ENCODE data around the gene BCAS1. TPM values are rescaled to one million over a fixed set of nuclear protein-coding genes. Genes with fewer than 3 reads are reported as not detected.
"Not testable (repeated sequence)": the region's sequence is repeated elsewhere in the genome, so short reads cannot be mapped to it uniquely, and the experiment has no call there.

The BCAS1 gene
- total RNA-seq, 2 experiments from 2014 or later: not detected

DNA sequence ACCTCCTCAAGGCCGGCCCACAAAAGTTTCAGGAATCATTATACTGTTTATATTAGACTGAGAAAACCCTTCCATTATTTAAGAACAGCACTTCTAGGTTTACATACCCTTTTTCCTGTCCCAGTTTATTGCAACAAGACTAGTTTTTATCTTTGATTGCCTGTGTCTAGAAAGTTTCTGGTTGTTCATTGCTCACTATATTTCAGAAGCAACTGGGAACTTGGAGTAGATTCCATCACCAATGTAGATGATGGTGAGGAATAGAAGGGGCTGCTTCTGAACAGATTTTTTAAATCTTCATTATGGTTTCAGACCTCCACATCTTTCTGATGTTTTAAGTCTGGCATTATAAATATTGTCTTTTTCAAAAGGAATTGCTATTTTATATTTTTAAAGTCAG, 93.0 kb downstream of the BCAS1 start:
- CTCF ChIA-PET: no interaction called here
- Mint-ChIP-seq H3K27ac (no peak overlapping the region), H3K36me3 (ENCODE audit: low read depth) (no peaks in the 10 kb centered on the region), H3K27me3 (no peaks in the 10 kb centered on the region), H3K4me1 (no peaks in the 10 kb centered on the region), H3K9me3 (peaks cover 11% of the 10 kb centered on the region), H3K4me3 (no peak overlapping the region)
- no peak for DNase-seq
- POLR2A ChIA-PET: no interaction called here

DNA sequence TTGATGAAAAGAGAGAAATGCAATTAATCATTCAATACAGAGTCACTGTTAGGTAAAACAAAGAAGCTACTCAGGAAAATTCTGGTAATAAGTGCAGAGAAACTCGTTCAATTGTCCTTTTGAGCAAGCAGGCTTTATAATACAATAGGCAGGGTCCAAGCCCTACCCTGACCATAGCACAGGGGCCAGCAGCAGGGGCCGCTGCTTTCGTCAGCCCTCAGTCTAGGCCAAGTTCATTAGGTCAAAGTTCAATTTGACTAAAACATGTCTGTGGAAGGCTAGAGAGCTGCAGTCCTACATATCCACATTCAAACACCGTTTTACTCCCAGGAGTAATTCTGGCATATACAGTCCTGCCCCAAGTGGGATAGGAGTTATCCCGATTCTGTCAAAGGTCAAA, 94.6 kb downstream of the BCAS1 start:
- POLR2A ChIA-PET: no interaction called here
- peaks cover 11% of the 10 kb centered on the region for H3K9me3 Mint-ChIP-seq
- DNase-seq: no peak
- H3K4me3 Mint-ChIP-seq: no peak overlapping the region
- CTCF ChIA-PET: no interaction called here
- no peak overlapping the region for H3K27ac Mint-ChIP-seq
- no peaks in the 10 kb centered on the region for H3K27me3 Mint-ChIP-seq
- H3K36me3 Mint-ChIP-seq (ENCODE audit: low read depth): no peaks in the 10 kb centered on the region
- H3K4me1 Mint-ChIP-seq: no peaks in the 10 kb centered on the region

DNA sequence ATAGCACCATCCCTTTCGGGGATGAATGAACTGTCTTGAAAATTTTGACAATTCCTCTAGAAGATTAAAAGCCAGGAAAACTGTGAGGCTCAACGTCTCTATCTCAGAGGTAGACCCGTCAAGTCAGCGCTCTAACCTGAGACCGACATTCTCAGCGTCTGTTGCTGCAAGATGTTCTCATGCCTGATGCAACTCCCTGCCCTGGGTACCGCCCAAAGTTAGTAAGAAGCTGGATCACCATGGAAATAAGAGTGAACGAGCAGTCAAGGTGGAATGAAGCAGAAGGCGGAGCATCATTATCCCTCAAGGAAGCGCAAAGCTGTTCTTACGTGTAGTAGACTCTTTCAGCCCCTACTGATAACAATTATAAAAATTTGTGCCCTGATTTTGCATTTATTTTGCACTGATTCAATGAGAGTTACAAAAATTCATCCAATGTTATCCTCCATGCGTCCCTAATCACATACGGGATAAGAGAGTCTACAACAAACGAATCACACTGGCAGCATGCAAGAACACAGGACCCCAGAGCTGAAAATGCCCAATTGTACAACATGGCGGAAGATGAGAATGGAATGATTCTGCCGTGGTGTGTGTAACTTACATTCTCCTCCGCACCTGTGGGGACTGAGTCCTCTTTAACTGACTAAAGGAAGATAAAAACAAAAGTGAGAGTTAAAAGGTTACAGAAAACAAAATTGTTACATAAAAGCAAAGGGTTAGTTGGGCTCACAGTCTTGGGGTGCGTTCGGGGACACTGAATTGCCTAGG, 95.4 kb downstream of the BCAS1 start:
- no peak for DNase-seq
- Mint-ChIP-seq H3K4me1 (no peaks in the 10 kb centered on the region), H3K36me3 (ENCODE audit: low read depth) (no peaks in the 10 kb centered on the region), H3K9me3 (peaks cover 11% of the 10 kb centered on the region), H3K27ac (no peak overlapping the region), H3K27me3 (no peaks in the 10 kb centered on the region), H3K4me3 (no peak overlapping the region)
- POLR2A ChIA-PET: no interaction called here
- CTCF ChIA-PET: no interaction called here

DNA sequence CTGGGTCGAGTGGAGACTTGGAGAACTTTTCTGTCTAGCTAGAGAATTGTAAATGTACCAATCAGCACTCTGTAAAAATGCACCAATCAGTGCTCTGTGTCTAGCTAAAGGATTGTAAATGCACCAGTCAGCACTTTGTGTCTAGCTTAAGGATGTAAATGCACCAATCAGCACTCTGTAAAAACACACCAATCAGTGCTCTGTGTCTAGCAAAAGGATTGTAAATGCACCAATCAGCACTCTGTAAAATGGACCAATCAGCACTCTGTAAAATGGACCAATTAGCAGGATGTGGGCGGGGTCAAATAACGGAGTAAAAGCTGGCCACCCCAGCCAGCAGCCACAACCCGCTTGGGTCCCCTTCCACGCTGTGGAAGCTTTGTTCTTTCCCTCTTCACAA, 96.5 kb downstream of the BCAS1 start:
- DNase-seq; H3K4me1 Mint-ChIP-seq; H3K36me3 Mint-ChIP-seq (ENCODE audit: low read depth); POLR2A ChIA-PET; H3K4me3 Mint-ChIP-seq; CTCF ChIA-PET; H3K27ac Mint-ChIP-seq; H3K27me3 Mint-ChIP-seq: not testable (repeated sequence)
- H3K9me3 Mint-ChIP-seq: peaks cover 11% of the 10 kb centered on the region

DNA sequence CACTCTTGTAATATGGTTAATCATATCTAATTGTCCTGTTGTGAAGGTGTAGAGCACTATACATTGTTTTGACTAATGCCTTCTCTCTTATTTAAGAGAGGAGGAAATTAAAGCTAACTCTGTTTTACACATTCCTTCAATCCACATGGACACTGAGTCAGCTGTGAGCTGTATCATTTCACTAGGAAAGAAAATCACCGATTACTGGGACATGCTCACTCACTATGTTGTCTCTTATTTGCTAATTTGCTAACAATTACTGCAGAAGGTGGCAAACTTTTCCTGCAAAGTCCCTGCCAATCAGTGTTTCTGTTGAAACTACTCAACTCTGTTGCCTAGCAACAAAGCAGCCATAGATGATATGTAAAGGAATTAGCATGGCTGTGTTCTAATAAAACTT, 98.2 kb downstream of the BCAS1 start:
- Mint-ChIP-seq H3K4me1 (no peaks in the 10 kb centered on the region), H3K9me3 (peaks cover 11% of the 10 kb centered on the region), H3K36me3 (ENCODE audit: low read depth) (no peaks in the 10 kb centered on the region), H3K4me3 (no peak overlapping the region), H3K27ac (no peak overlapping the region), H3K27me3 (no peaks in the 10 kb centered on the region)
- no peak for DNase-seq
- POLR2A ChIA-PET: no interaction called here
- CTCF ChIA-PET: interaction anchor here (0.6 kb wide), 1 partner anchor 14 kb away, joined by 5 read pairs; no protein-coding TSS in a partner anchor

DNA sequence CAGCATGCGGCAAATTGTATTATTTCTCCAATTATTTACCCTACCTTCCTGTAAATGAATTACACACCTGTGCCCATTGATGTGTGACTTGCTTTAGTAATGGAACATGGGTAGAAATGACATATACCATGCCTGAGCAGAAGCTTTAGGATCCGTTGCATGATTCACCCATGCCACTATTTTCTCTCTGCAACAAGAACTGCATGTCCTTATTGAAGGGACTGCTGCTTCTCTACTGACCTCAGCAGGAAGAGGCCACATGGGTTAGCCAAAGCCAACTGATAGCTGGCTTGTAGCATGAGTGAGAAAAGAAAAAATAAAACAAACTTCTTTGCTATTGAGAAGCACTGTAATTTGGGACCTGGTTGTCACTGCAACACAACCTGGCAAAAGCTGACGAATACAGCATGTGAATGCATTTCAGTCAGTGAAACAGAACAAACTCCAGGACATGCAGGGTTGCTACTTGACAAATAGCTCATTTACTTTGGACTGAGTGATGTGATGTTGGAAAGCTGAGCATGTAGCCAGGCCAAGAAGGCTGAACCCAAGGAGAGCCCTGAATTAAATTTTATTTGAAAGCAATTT, 99.2 kb downstream of the BCAS1 start:
- no peaks in the 10 kb centered on the region for H3K36me3 Mint-ChIP-seq (ENCODE audit: low read depth)
- ChIA-PET POLR2A (no interaction called here), CTCF (no interaction called here)

DNA sequence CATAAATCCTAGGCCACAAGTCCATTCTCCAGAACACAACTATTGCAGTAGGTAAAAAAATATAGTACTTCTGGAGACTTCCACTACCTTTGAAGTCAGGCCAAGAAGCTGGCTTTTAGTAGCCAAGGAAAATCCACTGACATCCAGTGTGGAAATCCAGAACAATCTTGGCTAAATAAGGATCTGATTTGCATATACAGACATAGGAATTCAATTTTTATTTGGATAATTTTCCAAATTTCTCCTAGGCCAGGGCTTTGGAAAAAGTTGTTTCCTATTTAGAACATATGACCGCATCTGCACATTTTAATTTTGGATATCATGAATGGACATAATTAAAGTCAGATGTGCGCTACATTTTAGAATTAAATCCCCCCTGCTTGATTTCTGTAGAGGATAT, 100.2 kb downstream of the BCAS1 start:
- Mint-ChIP-seq H3K4me3 (no peak overlapping the region), H3K36me3 (ENCODE audit: low read depth) (no peaks in the 10 kb centered on the region), H3K27ac (no peak overlapping the region), H3K27me3 (peaks cover 6% of the 10 kb centered on the region), H3K9me3 (peaks cover 4% of the 10 kb centered on the region), H3K4me1 (no peaks in the 10 kb centered on the region)
- ChIA-PET POLR2A (no interaction called here), CTCF (interaction anchor here (1.4 kb wide), 1 partner anchor 133 kb away, joined by 4 read pairs; no protein-coding TSS in a partner anchor)
- DNase-seq: no peak

More for the DNA sequence above, 99.2 kb downstream of the BCAS1 start:
- Mint-ChIP-seq H3K4me1 (no peaks in the 10 kb centered on the region), H3K9me3 (peaks cover 7% of the 10 kb centered on the region), H3K27ac (no peak overlapping the region), H3K4me3 (no peak overlapping the region), H3K27me3 (peaks cover 6% of the 10 kb centered on the region)
- DNase-seq: no peak

DNA sequence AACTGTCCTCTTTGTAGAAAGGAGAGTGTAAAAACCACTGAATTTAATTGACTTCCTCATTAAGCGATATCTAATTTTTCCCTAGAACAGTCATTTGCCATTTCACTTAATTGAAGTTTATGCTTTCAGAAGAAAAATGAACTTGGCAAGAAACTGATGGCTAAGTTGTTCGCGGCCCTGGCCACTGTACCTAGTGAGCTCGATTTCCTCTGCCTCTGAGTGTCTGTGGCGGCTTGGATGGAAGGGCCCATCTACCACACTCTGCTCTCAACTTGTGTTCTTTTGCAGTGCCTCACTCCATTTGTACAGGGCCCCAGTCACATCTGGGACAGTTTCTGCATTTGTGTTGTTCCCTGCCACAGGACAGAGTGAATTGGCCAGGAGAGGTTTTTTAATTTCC, 102.9 kb downstream of the BCAS1 start:
- Mint-ChIP-seq H3K4me1 (no peaks in the 10 kb centered on the region), H3K9me3 (no peaks in the 10 kb centered on the region), H3K27ac (no peak overlapping the region), H3K36me3 (ENCODE audit: low read depth) (no peaks in the 10 kb centered on the region), H3K27me3 (peaks cover 14% of the 10 kb centered on the region), H3K4me3 (no peak overlapping the region)
- DNase-seq: no peak
- ChIA-PET POLR2A (no interaction called here), CTCF (interaction anchor here (1.5 kb wide), 1 partner anchor 136 kb away, joined by 4 read pairs; no protein-coding TSS in a partner anchor)

DNA sequence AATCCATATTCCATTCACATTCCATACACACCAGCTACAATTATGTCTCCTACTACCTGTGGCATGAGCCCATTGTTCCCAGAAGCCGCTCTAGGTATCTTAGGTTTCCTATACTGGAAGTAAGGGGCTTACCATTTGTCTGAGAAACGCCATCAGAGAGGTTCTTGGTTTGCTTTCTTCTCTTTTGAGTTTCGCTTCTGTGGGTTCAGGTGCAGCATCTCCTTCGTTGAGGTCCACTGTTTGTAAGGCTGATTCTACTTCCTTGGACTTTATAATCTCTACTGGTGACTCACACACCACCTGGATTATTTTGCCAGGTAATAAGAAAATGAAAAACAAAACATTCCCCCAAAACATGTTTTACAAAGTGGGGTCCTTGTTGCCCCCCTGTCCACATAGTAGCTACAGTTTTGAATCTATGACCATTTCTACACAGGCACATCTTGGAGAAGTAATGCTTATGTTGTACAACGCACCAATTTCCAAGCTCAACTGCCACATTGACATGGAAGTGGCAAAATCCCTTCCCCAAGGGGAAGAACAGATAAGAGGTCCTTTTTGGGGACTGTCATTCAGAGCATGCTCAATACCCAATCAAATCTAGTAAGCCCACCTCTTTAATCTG, 103.5 kb downstream of the BCAS1 start:
- POLR2A ChIA-PET: no interaction called here
- Mint-ChIP-seq H3K4me3 (no peak overlapping the region), H3K27me3 (peaks cover 15% of the 10 kb centered on the region), H3K4me1 (no peaks in the 10 kb centered on the region), H3K36me3 (ENCODE audit: low read depth) (no peaks in the 10 kb centered on the region), H3K9me3 (no peaks in the 10 kb centered on the region), H3K27ac (no peak overlapping the region)
- CTCF ChIA-PET: interaction anchor here (1.5 kb wide), 1 partner anchor 137 kb away, joined by 4 read pairs; no protein-coding TSS in a partner anchor
- no peak for DNase-seq

DNA sequence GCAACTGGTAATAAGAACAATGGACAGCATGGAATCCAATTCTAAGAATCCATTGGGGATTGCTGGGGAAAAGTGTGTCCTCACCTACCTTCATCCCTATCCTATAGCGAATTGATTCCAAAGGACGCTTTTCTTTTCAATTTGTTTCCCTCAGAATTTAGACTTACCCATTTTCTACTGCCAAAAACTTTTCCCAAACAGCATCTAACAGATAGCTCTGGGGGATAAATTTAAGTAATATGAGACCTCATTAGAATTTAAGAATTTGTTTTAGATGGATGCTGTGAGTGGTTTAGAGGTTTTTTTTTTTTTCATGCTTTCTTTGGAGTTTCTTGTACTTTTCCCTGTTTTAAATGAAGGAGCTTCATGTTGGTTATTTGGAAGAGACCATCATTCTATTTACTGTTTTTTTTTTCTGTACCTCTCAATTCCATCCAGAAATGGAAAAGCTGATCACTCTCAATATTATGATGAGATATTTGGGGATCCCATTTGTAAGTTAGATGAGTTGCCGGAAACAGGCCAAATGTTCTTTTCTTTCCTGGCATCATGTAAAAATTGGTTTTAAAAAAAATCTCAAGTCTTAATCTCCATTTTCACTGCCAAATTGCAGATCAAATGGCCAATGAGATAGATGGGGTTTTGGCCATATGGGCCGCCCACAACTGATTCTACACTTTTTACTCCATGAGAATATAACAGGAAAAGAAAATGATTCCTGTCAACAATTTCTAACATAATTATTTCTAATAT, 105.7 kb downstream of the BCAS1 start:
- H3K27ac Mint-ChIP-seq: no peak overlapping the region
- CTCF ChIA-PET: interaction anchor here (0.6 kb wide), 1 partner anchor 163 kb away, joined by 3 read pairs; no protein-coding TSS in a partner anchor
- H3K4me3 Mint-ChIP-seq: no peak overlapping the region
- H3K4me1 Mint-ChIP-seq: peaks cover 4% of the 10 kb centered on the region
- no peaks in the 10 kb centered on the region for H3K9me3 Mint-ChIP-seq
- peaks cover 28% of the 10 kb centered on the region for H3K27me3 Mint-ChIP-seq
- H3K36me3 Mint-ChIP-seq (ENCODE audit: low read depth): no peaks in the 10 kb centered on the region
- POLR2A ChIA-PET: no interaction called here
- DNase-seq: no peak

DNA sequence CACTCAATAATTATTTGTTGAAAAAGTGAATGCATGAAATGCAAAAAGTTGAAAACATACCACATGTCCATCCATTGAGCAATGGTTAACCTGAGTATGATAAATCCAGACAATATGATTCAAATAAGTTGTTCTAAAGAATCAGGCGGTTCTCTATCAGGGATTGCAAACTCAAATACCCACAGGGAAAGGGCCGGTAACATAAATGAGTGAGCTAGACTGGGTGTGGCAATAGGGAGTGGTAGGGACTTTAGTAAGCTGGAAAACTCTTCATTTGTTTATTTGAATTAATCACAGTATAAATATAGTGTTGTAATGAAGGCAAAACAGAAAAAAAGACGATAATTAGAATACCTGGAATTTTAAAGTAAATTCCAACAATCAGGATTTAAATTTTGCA, 106.3 kb downstream of the BCAS1 start:
- DNase-seq: no peak
- peaks cover 31% of the 10 kb centered on the region for H3K27me3 Mint-ChIP-seq
- H3K36me3 Mint-ChIP-seq (ENCODE audit: low read depth): no peaks in the 10 kb centered on the region
- CTCF ChIA-PET: no interaction called here
- POLR2A ChIA-PET: no interaction called here
- H3K27ac Mint-ChIP-seq: no peak overlapping the region
- H3K4me1 Mint-ChIP-seq: peaks cover 4% of the 10 kb centered on the region
- no peaks in the 10 kb centered on the region for H3K9me3 Mint-ChIP-seq
- H3K4me3 Mint-ChIP-seq: no peak overlapping the region

DNA sequence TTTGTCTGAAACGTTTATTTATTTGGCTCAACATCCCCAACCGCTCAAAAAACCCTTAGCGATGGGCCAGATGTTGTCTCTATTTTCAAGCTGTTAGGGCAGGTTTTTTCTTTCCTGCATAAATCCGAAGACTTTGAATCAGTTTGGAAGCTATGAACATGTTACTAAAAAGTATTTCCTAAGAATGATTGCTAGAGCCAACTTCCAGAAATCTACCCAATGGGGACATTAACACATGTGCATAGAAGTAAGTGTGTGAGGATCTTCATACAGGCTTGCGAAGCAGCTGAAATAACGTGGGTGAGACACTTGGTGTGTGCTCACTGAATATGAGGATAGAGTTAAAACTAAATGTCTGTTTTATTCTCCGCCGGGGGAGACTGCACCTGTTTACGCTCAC, 106.8 kb downstream of the BCAS1 start:
- Mint-ChIP-seq H3K27me3 (peaks cover 31% of the 10 kb centered on the region), H3K27ac (no peak overlapping the region), H3K4me3 (no peak overlapping the region), H3K9me3 (no peaks in the 10 kb centered on the region), H3K36me3 (ENCODE audit: low read depth) (no peaks in the 10 kb centered on the region), H3K4me1 (peaks cover 4% of the 10 kb centered on the region)
- POLR2A ChIA-PET: no interaction called here
- CTCF ChIA-PET: no interaction called here
- DNase-seq: no peak

DNA sequence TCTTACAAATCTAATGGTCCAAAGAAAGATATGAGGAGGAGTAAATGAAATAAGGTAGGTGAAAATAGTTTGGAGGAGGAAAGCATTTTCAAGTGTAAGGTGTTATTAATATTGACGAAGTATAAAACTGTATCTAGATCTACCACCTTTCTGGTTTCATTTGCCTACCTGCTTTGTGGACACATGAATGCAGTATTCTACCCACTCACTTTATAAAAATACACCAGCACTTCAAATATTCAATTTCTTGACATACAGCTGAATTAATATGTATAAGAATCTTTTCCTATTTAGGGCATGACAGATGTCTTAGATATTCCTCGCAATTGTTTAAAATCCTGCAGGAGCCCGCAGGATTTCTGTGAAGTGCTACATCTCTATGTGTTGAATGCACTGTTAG, 108.0 kb downstream of the BCAS1 start:
- Mint-ChIP-seq H3K36me3 (ENCODE audit: low read depth) (no peaks in the 10 kb centered on the region), H3K9me3 (no peaks in the 10 kb centered on the region), H3K27ac (no peak overlapping the region), H3K4me1 (peaks cover 4% of the 10 kb centered on the region), H3K4me3 (no peak overlapping the region), H3K27me3 (peaks cover 34% of the 10 kb centered on the region)
- no peak for DNase-seq
- ChIA-PET POLR2A (no interaction called here), CTCF (interaction anchor here (1.0 kb wide), 1 partner anchor 100 kb away, joined by 3 read pairs; no protein-coding TSS in a partner anchor)
